ENCODE measurements around the gene G0S2.

The G0S2 gene

GRCh38 chr1:209717818-209718217 is 42.6 kb downstream of the G0S2 start:
- no peak for DNase-seq (ENCODE audit: low read depth in 1 of 2, low spot score in 1 of 2)
- Histone ChIP-seq H3K4me3 (replicated peaks; ENCODE audit: insufficient read depth, low read length) (no peak overlapping the region), H3K27me3 (ENCODE audit: insufficient read depth, poor library complexity, severe bottlenecking) (peaks cover 2% of the 10 kb centered on the region), H3K27ac (replicated peaks) (no peak overlapping the region)
- TF ChIP-seq GABPA (IDR thresholded peaks at IDR 0.05; ENCODE audit: low read depth) (no peak), CTCF (IDR thresholded peaks at IDR 0.05; ENCODE audit: insufficient read depth, low read length) (no peak), POLR2AphosphoS5 (IDR thresholded peaks at IDR 0.05; ENCODE audit: low read depth) (no peak), SPI1 (IDR thresholded peaks at IDR 0.05; ENCODE audit: borderline replicate concordance, low read depth) (no peak), REST (IDR thresholded peaks at IDR 0.05; ENCODE audit: insufficient replicate concordance, low read depth) (no peak)

GRCh38 chr1:209720326-209720725 is 45.1 kb downstream of the G0S2 start:
- Histone ChIP-seq H3K4me3 (replicated peaks; ENCODE audit: insufficient read depth, low read length) (no peak overlapping the region), H3K27ac (replicated peaks) (no peak overlapping the region), H3K27me3 (ENCODE audit: insufficient read depth, poor library complexity, severe bottlenecking) (peaks cover 2% of the 10 kb centered on the region)
- TF ChIP-seq SPI1 (IDR thresholded peaks at IDR 0.05; ENCODE audit: borderline replicate concordance, low read depth) (no peak), POLR2AphosphoS5 (IDR thresholded peaks at IDR 0.05; ENCODE audit: low read depth) (no peak), CTCF (IDR thresholded peaks at IDR 0.05; ENCODE audit: insufficient read depth, low read length) (no peak), REST (IDR thresholded peaks at IDR 0.05; ENCODE audit: insufficient replicate concordance, low read depth) (no peak)
- DNase-seq (ENCODE audit: low read depth in 1 of 2, low spot score in 1 of 2) = no peak

GRCh38 chr1:209720826-209721225 is 45.6 kb downstream of the G0S2 start:
- TF ChIP-seq SPI1 (IDR thresholded peaks at IDR 0.05; ENCODE audit: borderline replicate concordance, low read depth) (no peak), REST (IDR thresholded peaks at IDR 0.05; ENCODE audit: insufficient replicate concordance, low read depth) (no peak), GABPA (IDR thresholded peaks at IDR 0.05; ENCODE audit: low read depth) (no peak), CTCF (IDR thresholded peaks at IDR 0.05; ENCODE audit: insufficient read depth, low read length) (no peak), POLR2AphosphoS5 (IDR thresholded peaks at IDR 0.05; ENCODE audit: low read depth) (no peak)
- Histone ChIP-seq H3K27ac (replicated peaks) (no peak overlapping the region), H3K4me3 (replicated peaks; ENCODE audit: insufficient read depth, low read length) (no peak overlapping the region), H3K27me3 (ENCODE audit: insufficient read depth, poor library complexity, severe bottlenecking) (peaks cover 2% of the 10 kb centered on the region)
- DNase-seq (ENCODE audit: low read depth in 1 of 2, low spot score in 1 of 2) = no peak

Measured in HL-60 (cell line).